GM12891 (cell line): ENCODE data around the gene TSHZ1.

Experiments
- POLR2A ChIP-seq: IDR thresholded peaks from 2 replicates; pipeline ENCODE4 v1.6.1; 2011; ENCODE audit warnings: low read depth, low read length, control low read depth
- POLR2AphosphoS5 ChIP-seq: IDR thresholded peaks from 2 replicates; pipeline ENCODE4 v1.6.1; 2011; ENCODE audit warnings: low read depth, low read length, control low read depth
- TAF1 ChIP-seq: IDR thresholded peaks from 2 replicates; pipeline ENCODE4 v1.6.1; 2011; ENCODE audit warnings: low read depth, low read length, control low read depth

DNA sequence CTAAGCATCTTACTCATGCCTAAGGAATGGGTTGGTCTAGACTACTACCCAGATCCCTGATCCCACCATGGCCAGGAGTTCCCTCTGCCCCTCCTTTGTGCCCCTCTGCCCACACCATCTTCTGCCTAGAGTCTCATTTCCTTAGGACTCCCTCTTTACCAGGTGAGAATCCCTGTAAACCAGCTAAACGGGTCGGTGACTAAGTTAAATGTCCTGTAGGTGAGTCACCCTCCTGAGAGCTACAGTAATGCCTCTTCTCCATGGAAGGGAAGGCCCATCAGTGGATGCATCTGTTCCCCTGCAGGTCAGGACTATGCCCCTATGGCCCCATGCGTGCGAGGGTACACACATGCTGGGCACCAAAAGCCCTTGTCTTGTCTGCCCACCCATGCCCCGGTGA, 27.1 kb upstream of the TSHZ1 start:
- TF ChIP-seq POLR2AphosphoS5 = no peak
- TF ChIP-seq POLR2A = no peak
- TF ChIP-seq TAF1 = no peak
